ENCODE data around the gene MYO1D. TPM values are rescaled to one million over a fixed set of nuclear protein-coding genes. Genes with fewer than 3 reads are reported as not detected.
A peak's percentile ranks its signal among the peaks of the same experiment; 100 is the strongest.

The MYO1D gene
- total RNA-seq, 3 donors from 2014 or later, result 166 to 495 (median 256) TPM

DNA sequence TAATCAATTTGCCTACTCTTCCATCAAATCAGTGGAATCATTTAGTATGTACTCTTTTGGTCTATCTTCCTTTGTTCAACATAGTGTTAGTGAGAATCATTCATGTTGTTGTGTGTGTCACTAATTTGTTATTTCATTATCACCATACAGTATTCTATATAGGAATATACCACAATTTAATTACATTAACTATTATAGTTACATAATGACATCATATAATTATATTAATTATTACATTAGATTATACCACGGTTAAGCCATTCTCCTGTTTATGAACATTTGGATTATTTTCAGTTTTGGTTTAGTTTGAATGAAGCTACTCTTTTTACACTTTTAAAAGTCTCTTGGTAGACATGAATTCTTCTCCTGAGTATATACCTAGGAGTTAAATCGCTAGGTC is 40.4 kb downstream of the MYO1D start:
- peaks cover 10% of the 10 kb centered on the region for H3K4me1 ChIP-seq (ENCODE audit: low read depth)
- no peak overlapping the region for H3K4me3 ChIP-seq
- ATAC-seq (no peak), DNase-seq (no peak)
- no peaks in the 10 kb centered on the region for H3K9me3 ChIP-seq
- TF ChIP-seq, protein P1, sequence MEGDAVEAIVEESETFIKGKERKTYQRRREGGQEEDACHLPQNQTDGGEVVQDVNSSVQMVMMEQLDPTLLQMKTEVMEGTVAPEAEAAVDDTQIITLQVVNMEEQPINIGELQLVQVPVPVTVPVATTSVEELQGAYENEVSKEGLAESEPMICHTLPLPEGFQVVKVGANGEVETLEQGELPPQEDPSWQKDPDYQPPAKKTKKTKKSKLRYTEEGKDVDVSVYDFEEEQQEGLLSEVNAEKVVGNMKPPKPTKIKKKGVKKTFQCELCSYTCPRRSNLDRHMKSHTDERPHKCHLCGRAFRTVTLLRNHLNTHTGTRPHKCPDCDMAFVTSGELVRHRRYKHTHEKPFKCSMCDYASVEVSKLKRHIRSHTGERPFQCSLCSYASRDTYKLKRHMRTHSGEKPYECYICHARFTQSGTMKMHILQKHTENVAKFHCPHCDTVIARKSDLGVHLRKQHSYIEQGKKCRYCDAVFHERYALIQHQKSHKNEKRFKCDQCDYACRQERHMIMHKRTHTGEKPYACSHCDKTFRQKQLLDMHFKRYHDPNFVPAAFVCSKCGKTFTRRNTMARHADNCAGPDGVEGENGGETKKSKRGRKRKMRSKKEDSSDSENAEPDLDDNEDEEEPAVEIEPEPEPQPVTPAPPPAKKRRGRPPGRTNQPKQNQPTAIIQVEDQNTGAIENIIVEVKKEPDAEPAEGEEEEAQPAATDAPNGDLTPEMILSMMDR (IDR thresholded peaks at IDR 0.05), result no peak
- intact Hi-C loops (cut with DNase I, micrococcal nuclease), result no loop called here
- no peaks in the 10 kb centered on the region for H3K36me3 ChIP-seq (ENCODE audit: low read depth)

DNA sequence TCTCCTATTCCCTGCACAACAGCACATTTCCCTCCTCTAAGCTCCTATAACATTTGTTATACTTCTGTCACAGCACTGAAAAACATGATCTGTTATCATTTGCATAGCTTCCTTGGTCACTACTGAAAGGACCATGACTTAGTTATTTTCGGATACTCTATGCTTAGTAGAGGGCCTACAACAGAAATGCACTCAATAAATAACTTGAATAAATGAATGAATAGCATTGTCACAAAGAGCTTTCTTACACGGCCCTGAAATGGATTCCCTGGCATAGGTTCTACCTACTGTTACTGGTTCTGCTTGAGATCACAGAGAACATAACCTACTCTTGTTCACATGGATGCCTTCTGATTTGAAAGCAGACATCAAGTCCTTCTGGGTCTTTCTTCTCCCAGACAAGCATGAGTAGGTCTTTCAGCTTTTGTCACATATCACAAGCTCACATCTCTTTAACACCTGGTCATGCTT is 41.6 kb downstream of the MYO1D start:
- peaks cover 14% of the 10 kb centered on the region for H3K4me1 ChIP-seq (ENCODE audit: low read depth)
- TF ChIP-seq, protein P1 (IDR thresholded peaks at IDR 0.05), result no peak
- no peak overlapping the region for H3K4me3 ChIP-seq
- no peaks in the 10 kb centered on the region for H3K9me3 ChIP-seq
- ATAC-seq, result peak; percentile 9
- DNase-seq, result no peak
- intact Hi-C loops (cut with DNase I, micrococcal nuclease), result no loop called here
- no peaks in the 10 kb centered on the region for H3K36me3 ChIP-seq (ENCODE audit: low read depth)

DNA sequence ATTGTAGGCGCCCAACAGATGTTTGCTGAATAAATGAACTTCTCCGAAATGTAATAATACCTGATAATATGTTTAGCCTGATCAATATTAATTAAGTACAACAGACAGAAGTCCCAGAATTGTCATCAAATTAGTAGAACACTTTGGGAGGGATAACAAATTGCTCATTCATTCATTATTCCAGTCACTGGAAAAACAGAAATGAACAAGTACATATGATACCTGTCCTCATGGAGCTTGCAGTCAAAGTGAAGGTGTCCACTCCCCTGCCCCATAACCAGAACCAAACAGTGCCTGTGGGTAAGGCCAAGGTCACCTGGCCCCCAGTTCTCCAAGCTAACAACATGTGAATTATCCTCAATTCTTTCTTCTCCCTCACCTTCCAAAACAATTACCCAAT is 42.8 kb downstream of the MYO1D start:
- intact Hi-C loops (cut with DNase I, micrococcal nuclease), result no loop called here
- no peak for ATAC-seq
- TF ChIP-seq, protein P1 (IDR thresholded peaks at IDR 0.05), result no peak

DNA sequence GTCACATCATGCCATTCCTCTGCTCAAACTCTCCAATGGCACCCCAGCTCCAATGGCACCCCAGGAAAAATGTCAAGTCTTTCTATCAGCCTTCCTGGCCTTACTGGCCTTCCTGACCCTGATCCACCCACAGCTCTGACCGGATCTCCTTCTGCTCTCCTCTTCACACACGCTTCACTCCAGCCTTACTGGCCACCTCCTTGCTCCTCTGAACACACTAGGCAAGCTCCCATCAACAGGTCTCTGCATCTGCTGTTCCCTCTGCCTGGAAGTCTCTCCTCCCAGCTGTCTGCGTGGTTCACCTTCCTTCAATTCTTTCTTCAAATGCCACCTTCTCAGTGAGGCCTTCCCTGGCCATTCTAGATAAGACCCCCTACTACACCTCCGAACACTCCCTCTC is 43.4 kb downstream of the MYO1D start:
- Histone ChIP-seq H3K9me3 (no peaks in the 10 kb centered on the region), H3K4me1 (ENCODE audit: low read depth) (peaks cover 17% of the 10 kb centered on the region), H3K36me3 (ENCODE audit: low read depth) (no peaks in the 10 kb centered on the region), H3K4me3 (no peak overlapping the region)
- no peak for DNase-seq
- no peak for ATAC-seq
- TF ChIP-seq, protein P1 (IDR thresholded peaks at IDR 0.05), result no peak
- intact Hi-C loops (cut with DNase I, micrococcal nuclease), result no loop called here

More for the DNA sequence above, 42.8 kb downstream of the MYO1D start:
- Histone ChIP-seq H3K36me3 (ENCODE audit: low read depth) (no peaks in the 10 kb centered on the region), H3K4me3 (no peak overlapping the region), H3K4me1 (ENCODE audit: low read depth) (peaks cover 11% of the 10 kb centered on the region), H3K9me3 (no peaks in the 10 kb centered on the region)
- no peak for DNase-seq

DNA sequence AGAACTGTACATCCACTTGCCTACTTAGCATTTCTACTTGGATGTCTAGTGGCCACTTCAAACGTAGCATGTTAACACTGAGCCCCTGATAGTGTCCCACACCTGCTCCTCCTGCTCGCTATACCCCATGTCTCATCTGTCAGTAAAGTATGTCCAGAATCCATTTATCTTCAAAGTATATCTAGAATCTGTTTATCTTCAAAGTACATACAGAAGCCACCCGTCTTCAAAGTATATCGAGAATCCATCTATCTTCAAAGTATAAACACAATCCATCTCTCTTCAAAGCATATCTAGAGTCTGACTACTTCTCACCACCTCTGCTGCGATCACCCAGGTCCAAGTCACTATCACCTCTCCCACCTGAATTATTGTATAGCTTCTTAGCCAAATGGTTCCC is 43.8 kb downstream of the MYO1D start:
- peaks cover 17% of the 10 kb centered on the region for H3K4me1 ChIP-seq (ENCODE audit: low read depth)
- H3K4me3 ChIP-seq, result no peak overlapping the region
- H3K9me3 ChIP-seq, result no peaks in the 10 kb centered on the region
- ATAC-seq, result no peak
- no peak for DNase-seq
- no peaks in the 10 kb centered on the region for H3K36me3 ChIP-seq (ENCODE audit: low read depth)
- TF ChIP-seq, protein P1 (IDR thresholded peaks at IDR 0.05), result no peak
- intact Hi-C loops (cut with DNase I, micrococcal nuclease), result no loop called here
